Peyer's patch (tissue), 4 donors: ENCODE data around the gene PRB2.

Experiments
- POLR2A ChIP-seq, 2 donors: fragments of 450-650 bp; IDR thresholded peaks; one replicate each; pipeline ENCODE4 v1.5.1; 2017; ENCODE audit warnings: antibody characterized with exemption in 2 of 2, mild to moderate bottlenecking in 2 of 2, moderate library complexity in 2 of 2
- TF ChIP-seq, protein P1 (sequence below), 6 experiments: fragments of 450-650 bp in 4 of 6; fragments of 200-600 bp in 2 of 6; sonication (generic) in 1 of 6; IDR thresholded peaks; one replicate each; pipeline ENCODE4 v1.5.1; 2017 to 2019; ENCODE audit warnings: antibody characterized with exemption in 6 of 6, mild to moderate bottlenecking in 3 of 6, moderate library complexity in 1 of 6

DNA sequence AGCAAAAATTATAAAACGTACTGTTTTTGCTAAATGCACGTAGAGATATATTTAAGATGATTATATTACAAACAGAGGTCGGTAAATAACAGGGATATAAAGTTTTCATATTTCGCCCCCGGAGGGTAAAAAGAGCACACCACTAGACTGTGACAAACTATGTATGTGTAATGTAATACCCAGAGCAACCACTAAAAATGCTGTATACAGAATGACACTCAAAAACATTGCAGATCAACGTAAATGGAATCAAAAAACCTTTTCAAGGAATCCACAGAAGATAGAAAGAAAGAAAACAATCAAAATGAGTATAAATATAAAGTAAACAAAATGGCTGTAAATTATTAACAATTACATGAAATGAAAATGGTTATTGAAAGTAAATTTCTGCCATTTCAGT, 47.6 kb downstream of the PRB2 start:
- no peak for TF ChIP-seq POLR2A (IDR thresholded peaks at IDR 0.05)
- TF ChIP-seq, protein P1, sequence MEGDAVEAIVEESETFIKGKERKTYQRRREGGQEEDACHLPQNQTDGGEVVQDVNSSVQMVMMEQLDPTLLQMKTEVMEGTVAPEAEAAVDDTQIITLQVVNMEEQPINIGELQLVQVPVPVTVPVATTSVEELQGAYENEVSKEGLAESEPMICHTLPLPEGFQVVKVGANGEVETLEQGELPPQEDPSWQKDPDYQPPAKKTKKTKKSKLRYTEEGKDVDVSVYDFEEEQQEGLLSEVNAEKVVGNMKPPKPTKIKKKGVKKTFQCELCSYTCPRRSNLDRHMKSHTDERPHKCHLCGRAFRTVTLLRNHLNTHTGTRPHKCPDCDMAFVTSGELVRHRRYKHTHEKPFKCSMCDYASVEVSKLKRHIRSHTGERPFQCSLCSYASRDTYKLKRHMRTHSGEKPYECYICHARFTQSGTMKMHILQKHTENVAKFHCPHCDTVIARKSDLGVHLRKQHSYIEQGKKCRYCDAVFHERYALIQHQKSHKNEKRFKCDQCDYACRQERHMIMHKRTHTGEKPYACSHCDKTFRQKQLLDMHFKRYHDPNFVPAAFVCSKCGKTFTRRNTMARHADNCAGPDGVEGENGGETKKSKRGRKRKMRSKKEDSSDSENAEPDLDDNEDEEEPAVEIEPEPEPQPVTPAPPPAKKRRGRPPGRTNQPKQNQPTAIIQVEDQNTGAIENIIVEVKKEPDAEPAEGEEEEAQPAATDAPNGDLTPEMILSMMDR (IDR thresholded peaks at IDR 0.05): peak in 1 of 6 experiments; percentile 7
